Naive B cell (primary cell): ENCODE data around the gene FAU. TPM values are rescaled to one million over a fixed set of nuclear protein-coding genes. Genes with fewer than 3 reads are reported as not detected.

Experiments
- ATAC-seq, 2 donors: fragments of 150-1000 bp; cut with Tn5 transposase; 2 replicates each; pipeline ENCODE4 v1.10.0; 2021; ENCODE audit warnings: low read depth in 2 of 2, mild to moderate bottlenecking in 2 of 2, moderate library complexity in 2 of 2
- DNase-seq: peaks from one replicate; pipeline ENCODE4 v3.0.0; 2022
- H3K27ac Mint-ChIP-seq, 6 donors: one replicate each; pipeline ENCODE4 v1.8.0; 2020 to 2022; ENCODE audit warnings: mild to moderate bottlenecking in 6 of 6, mixed read lengths in 6 of 6, moderate library complexity in 5 of 6, inconsistent platforms in 2 of 6
- H3K27me3 Mint-ChIP-seq, 3 donors: one replicate each; pipeline ENCODE4 v1.8.0; 2021 to 2022; ENCODE audit warnings: mixed read lengths in 3 of 3, mild to moderate bottlenecking in 1 of 3
- H3K36me3 Mint-ChIP-seq, 2 donors: one replicate each; pipeline ENCODE4 v1.8.0; 2020 to 2022; ENCODE audit warnings: mixed read lengths in 2 of 2, inconsistent platforms in 1 of 2, mild to moderate bottlenecking in 1 of 2
- H3K4me1 Mint-ChIP-seq, 3 donors: one replicate each; pipeline ENCODE4 v1.8.0; 2020 to 2022; ENCODE audit warnings: mixed read lengths in 3 of 3, inconsistent platforms in 1 of 3, mild to moderate bottlenecking in 1 of 3, moderate library complexity in 1 of 3
- H3K4me3 Mint-ChIP-seq, 8 donors: one replicate each; pipeline ENCODE4 v1.8.0; 2020 to 2022; ENCODE audit warnings: mild to moderate bottlenecking in 8 of 8, mixed read lengths in 8 of 8, moderate library complexity in 8 of 8, inconsistent platforms in 2 of 8
- H3K9me3 Mint-ChIP-seq, 7 donors: one replicate each; pipeline ENCODE4 v1.8.0; 2020 to 2022; ENCODE audit warnings: mixed read lengths in 7 of 7, mild to moderate bottlenecking in 5 of 7, inconsistent platforms in 2 of 7, moderate library complexity in 1 of 7
- polyA plus RNA-seq, 6 donors: library from polyadenylated mRNA; unstranded; fragments of 300-500 nt; fragmentation: Illumina TruSeq; gene quantifications; one replicate each; pipeline ENCODE4 v1.2.3, GENCODE V29; 2021; ENCODE audit warnings: low read depth in 6 of 6

FAU gene
- 1,000 to 10,000 TPM; 1,024 to 1,586 (median 1,385) TPM for polyA plus RNA-seq

DNA sequence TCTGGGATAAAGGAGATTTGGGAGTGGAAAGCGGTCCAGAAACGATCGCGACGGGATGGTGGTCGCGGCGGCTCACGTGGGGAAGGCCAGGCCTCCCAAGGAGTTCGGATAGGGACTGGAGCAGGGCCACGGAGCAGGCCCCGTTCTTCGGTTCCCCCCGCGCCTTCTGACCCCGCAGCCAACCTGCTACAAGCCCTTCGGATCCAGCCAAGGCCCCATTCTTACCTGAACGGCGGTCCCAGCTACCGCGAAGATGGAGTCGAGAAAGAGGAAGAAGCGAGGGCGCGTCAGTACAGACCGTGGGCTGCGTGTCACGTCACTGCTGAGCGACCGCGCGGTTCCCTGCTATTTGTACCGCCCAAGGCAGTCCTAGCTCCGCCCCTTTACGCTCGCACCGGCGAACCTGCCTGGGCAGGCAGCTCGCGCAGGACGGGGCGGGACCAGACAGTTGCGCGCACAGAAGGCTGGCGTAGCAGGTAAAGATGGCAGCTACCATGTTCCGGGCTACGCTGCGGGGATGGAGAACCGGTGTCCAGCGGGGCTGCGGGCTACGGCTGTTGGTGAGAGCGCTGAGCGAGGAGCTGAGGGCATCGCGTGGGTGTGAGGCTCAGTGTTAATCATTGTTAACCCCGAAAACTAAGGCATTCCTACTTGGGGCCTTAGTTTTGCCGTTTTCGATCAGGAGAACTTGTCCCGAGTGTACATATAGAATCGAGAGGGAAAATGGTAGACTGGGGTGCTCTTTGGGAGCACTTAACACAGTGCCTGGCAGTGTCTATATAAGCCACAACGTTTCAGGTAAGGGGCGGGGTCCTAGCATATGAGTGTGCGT, at the start of gene FAU, which contains the start of gene MRPL49:
TSS of gene FAU (minus strand) at position 270 of the 832 bp plus-strand sequence. CDS start 321 bp downstream, outside the sequence.
TSS of gene MRPL49 (plus strand) at position 457 of the 832 bp plus-strand sequence. CDS start at position 483, 26 bp downstream.
- H3K4me3 Mint-ChIP-seq, result peak within 1 kb of the TSS; percentile 93 to 100 (median 100)
- no peaks in the 10 kb centered on the region for H3K9me3 Mint-ChIP-seq
- DNase-seq, result peak; percentile 98
- no peaks in the 10 kb centered on the region for H3K27me3 Mint-ChIP-seq
- H3K27ac Mint-ChIP-seq, result peak within 1 kb of the TSS; percentile 98 to 100 (median 99)
- H3K36me3 Mint-ChIP-seq, result peaks cover 11 to 19% of the 10 kb centered on the region in 2 donors
- H3K4me1 Mint-ChIP-seq, result peaks cover 32 to 72% (median 65%) of the 10 kb centered on the region in 3 donors
- ATAC-seq, result peak; percentile 79

DNA sequence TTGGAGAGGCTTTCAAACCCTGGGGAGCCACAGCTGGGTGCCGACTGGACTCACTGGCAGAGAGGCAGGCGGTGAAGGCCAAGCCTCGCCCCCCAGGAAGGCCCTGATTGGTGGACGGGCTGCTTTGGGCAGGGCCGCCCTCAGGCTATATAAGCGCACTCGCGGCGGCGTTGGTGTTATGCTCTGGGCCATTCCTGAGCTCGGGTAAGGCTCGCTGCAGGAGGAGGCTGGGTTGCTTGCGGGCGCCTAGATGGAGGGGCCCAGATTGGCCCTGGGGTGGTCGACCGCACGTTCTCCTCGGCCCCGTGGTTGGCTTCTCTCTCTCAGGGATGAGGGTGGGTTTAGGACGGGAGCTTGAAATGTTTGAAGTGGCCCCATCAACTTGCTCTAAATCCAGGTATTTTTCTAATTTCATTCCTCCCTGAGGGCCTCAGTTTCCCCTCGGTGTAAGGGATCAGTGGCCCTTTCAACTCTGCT, 48.2 kb upstream of the FAU start, which contains the start of gene SPDYC:
TSS of gene SPDYC (plus strand) at position 176 of the 477 bp plus-strand sequence. CDS start 1,125 bp downstream, outside the sequence.
- peak within 1 kb of the TSS; percentile 84 to 96 (median 94) for H3K27ac Mint-ChIP-seq
- no peak for ATAC-seq
- no peaks in the 10 kb centered on the region for H3K9me3 Mint-ChIP-seq

DNA sequence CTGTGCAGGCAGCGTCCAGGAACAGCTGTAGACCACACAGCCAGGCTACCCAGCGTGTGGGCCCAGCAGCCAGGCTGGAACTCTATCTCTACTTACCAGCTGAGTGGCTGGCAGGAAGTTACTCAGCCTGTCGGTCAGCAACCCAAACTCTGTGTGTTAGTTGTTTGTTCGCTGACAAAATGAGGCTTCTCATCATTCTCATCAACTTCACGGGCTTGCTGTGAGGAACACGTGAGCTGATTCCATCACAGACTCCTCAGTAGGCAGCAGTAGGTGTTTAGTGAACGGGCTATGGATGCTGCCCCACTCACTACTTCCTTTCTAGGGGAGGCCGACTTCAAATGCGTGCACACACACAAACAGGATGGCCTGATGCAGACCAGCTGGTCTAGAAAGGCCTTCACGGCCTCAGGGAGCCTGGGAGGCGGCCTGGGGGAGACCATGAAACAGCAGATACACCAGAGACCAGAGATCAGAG, 47.3 kb upstream of the FAU start:
- Mint-ChIP-seq H3K36me3 (no peaks in the 10 kb centered on the region), H3K4me1 (peaks cover 9 to 17% (median 13%) of the 10 kb centered on the region in 3 donors), H3K27me3 (no peaks in the 10 kb centered on the region), H3K9me3 (no peaks in the 10 kb centered on the region), H3K27ac (peak overlapping the region; percentile 84 to 96 (median 94)), H3K4me3 (peak overlapping the region in 5 of 8 donors; percentile 31 to 71 (median 55))
- ATAC-seq, result peak in 1 of 2 donors; percentile 54
- DNase-seq, result no peak

More for the DNA sequence above, 48.2 kb upstream of the FAU start, which contains the start of gene SPDYC:
- DNase-seq, result no peak
- H3K4me3 Mint-ChIP-seq, result peak within 1 kb of the TSS in 5 of 8 donors; percentile 31 to 71 (median 55)
- no peaks in the 10 kb centered on the region for H3K27me3 Mint-ChIP-seq
- no peaks in the 10 kb centered on the region for H3K36me3 Mint-ChIP-seq
- H3K4me1 Mint-ChIP-seq, result peaks cover 9 to 17% (median 13%) of the 10 kb centered on the region in 3 donors

DNA sequence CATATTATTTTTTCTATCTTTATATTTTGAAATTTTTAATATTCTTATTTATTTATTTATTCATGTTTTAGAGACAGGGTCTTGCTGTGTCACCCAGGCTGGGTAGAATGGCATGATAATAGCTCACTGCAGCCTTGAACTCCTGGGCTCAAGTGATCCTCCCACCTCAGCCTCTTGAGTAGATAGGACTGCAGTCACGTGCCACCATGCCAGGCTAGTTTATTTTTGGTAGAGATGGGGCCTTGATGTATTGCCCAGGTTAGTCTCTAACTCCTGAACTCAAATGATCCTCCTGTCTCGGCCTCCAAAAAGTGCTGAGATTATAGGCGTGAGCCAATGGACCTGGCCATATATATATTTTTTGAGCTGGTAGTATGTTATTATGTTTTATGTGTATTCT, 45.7 kb upstream of the FAU start:
- no peak overlapping the region for H3K4me3 Mint-ChIP-seq
- peaks cover 9 to 13% (median 13%) of the 10 kb centered on the region in 3 donors for H3K4me1 Mint-ChIP-seq
- H3K27ac Mint-ChIP-seq, result no peak overlapping the region
- H3K27me3 Mint-ChIP-seq, result no peaks in the 10 kb centered on the region
- no peak for ATAC-seq
- H3K9me3 Mint-ChIP-seq, result no peaks in the 10 kb centered on the region
- DNase-seq, result no peak
- H3K36me3 Mint-ChIP-seq, result no peaks in the 10 kb centered on the region

DNA sequence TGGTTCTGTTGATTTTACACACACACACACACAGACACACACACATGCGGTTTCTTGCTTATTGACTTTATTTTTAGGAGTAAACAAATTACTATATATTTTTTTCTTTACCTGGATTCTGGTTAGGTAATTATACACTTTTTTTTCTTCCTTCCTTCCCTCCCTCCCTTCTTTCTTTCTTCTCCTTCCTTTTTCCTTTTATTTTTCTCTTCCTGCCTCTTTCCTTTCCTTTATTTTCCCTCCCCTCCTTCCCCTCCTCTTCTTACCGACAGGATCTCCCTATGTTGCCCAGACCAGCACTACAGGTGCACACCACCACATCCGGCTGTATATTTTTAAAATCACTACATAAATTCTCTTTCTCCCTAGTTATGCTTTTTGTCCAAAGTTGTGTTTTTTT, 45.0 kb upstream of the FAU start:
- Mint-ChIP-seq H3K27ac (peak overlapping the region in 1 of 6 donors; percentile 38), H3K4me3 (no peak overlapping the region), H3K36me3 (no peaks in the 10 kb centered on the region), H3K4me1 (peaks cover 9 to 13% (median 13%) of the 10 kb centered on the region in 3 donors), H3K9me3 (no peaks in the 10 kb centered on the region), H3K27me3 (no peaks in the 10 kb centered on the region)
- ATAC-seq, result no peak
- no peak for DNase-seq

DNA sequence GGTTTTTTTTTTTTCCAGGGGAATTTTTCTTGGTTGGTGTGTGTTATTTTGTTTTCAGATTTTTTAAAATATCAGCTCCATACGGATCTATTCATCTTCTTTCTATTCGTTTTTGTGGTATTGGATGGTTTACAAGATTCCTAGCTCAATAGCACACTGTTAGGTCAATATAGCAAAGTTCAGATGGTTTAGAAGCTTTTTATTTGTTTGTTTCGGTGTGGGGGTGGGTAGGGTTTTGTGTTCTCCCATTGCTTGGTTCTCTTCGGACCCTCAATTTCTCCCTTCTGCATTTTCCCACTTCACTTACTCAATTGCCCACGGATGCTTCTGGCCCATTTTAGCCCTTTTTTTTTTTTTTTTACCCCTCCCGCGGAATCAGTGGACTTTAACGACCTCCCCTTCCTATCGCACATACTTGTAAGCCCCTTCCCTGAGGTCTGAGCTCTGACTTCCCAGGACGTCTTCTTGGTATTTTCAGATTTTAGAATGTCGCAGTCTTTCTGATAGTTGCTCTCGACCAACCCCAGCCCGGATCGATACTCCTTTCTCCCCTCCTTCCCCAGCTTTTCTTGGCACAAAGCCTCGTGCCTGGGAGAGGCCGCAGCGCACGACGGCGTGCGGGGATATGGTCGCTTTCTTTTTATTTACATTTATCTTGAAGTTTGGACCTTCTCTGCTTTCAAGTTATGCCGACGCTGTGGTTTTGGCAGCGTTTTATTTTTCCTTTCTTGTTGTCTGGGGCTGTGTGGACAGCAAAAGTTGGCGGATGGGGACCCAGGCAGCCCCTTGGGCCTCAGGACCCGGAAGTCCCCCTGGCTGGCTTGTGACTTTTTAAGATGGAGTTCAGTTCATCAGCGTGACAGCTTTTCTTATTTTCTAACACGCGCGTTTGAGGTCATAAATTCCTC, 43.7 kb upstream of the FAU start:
- Mint-ChIP-seq H3K36me3 (no peaks in the 10 kb centered on the region), H3K27ac (peak overlapping the region in 1 of 6 donors; percentile 62), H3K9me3 (no peaks in the 10 kb centered on the region), H3K4me3 (no peak overlapping the region), H3K27me3 (no peaks in the 10 kb centered on the region), H3K4me1 (peaks cover 9 to 13% (median 13%) of the 10 kb centered on the region in 3 donors)
- ATAC-seq, result no peak
- no peak for DNase-seq

DNA sequence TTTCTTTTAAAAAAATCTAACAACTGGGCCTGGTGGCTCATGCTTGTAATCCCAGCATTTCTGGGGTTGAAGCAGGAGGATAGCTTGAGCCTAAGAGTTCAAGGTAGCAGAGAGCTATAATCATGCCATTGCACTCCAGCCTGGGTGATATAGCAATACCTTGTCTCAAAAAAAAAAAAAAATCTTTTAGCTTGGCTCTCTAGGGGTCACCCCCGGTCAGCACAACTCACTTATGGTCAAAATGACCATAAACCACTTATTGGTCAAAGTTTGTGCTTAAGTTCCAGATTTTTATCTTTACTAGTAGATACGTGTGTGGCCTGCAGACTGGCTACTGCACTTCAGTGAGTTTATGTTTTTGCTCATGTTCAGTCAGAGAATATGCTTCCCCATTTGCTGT, 41.8 kb upstream of the FAU start:
- no peaks in the 10 kb centered on the region for H3K27me3 Mint-ChIP-seq

DNA sequence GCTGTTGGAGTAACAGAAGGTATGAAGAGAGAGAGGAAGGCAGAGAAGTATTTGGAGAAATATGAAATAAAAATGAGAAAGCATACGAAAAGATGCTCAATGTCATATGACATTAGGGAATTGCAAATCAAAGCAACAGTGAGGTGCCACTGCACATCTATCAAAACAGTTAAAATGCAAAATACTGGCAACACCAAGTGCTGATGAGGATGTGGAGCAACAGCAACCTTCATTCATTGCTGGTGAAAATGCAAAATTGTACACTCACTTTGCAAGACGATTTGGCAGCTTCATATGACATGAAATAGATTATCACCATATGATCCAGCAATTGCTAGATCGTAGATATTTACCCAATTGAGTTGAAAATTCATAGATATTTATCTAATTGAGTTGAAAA, 38.7 kb upstream of the FAU start:
- Mint-ChIP-seq H3K27ac (peak overlapping the region in 1 of 6 donors; percentile 49), H3K9me3 (no peaks in the 10 kb centered on the region), H3K4me1 (no peaks in the 10 kb centered on the region), H3K4me3 (no peak overlapping the region), H3K36me3 (no peaks in the 10 kb centered on the region), H3K27me3 (no peaks in the 10 kb centered on the region)
- no peak for ATAC-seq
- DNase-seq, result no peak

More for the DNA sequence above, 41.8 kb upstream of the FAU start:
- no peaks in the 10 kb centered on the region for H3K9me3 Mint-ChIP-seq
- H3K4me3 Mint-ChIP-seq, result no peak overlapping the region
- peaks cover 0 to 4% (median 4%) of the 10 kb centered on the region in 3 donors for H3K4me1 Mint-ChIP-seq
- no peak for DNase-seq
- no peak overlapping the region for H3K27ac Mint-ChIP-seq
- no peaks in the 10 kb centered on the region for H3K36me3 Mint-ChIP-seq
- ATAC-seq, result no peak

DNA sequence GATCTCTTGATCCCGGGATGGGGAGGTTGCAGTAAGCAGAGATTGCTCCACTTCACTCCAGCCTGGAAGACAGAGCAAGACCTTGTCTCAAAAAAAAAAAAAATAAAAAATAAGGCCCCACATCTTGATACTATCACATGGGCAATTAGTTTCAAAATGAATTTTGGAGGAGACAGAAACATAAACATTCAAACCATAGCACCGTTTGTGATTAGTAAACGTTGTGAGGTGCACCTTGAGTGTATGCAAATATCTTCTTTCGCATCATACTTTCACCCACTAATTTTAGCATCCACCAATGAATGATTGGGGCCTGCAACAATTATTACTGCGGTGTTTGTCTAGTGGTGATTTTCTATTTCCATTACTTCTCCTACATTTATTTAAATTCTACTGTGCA, 37.1 kb upstream of the FAU start:
- no peak for DNase-seq
- Mint-ChIP-seq H3K4me1 (no peaks in the 10 kb centered on the region), H3K27me3 (no peaks in the 10 kb centered on the region), H3K4me3 (no peak overlapping the region), H3K9me3 (no peaks in the 10 kb centered on the region), H3K36me3 (no peaks in the 10 kb centered on the region), H3K27ac (no peak overlapping the region)
- no peak for ATAC-seq

DNA sequence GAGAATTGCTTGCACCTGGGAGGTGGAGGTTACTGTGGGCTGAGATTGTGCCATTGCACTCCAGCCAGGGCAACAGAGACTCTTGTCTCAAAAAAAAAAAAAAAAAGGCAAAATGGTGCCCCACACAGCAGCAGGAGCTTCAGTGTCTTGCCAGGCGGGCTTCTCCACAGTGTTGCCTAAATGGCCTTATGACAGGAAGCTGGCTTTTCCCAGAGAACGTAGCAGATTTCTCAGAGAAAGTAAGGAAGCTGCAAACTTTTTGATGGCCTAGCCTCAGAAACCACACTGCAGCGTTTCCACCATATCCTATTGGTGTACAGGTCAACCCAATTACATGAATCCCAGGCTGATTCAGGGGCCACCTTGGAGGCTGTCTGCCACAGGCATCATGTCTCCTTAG, 35.4 kb upstream of the FAU start:
- H3K27ac Mint-ChIP-seq, result peak overlapping the region in 1 of 6 donors; percentile 26
- no peaks in the 10 kb centered on the region for H3K27me3 Mint-ChIP-seq
- peaks cover 2 to 8% (median 7%) of the 10 kb centered on the region in 3 donors for H3K4me1 Mint-ChIP-seq

DNA sequence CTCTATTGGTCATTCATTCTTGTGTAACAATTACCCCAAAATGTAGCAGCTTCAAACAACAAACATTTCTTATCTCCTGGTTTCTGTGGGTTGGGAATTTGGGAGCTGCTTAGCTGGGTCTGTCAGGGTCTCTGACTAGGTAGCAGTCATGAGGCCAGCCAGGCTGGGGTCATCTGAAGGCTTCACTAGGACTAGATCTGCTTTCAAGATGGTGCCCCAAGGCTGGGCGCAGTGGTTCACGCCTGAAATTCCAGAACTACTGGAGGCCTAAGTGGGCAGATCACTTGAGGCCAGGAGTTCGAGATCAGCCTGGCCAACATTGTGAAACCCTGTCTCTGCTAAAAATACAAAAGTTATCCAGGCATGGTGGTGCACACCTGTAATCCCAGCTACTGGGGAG, 35.0 kb upstream of the FAU start:
- Mint-ChIP-seq H3K9me3 (no peaks in the 10 kb centered on the region), H3K27me3 (no peaks in the 10 kb centered on the region), H3K36me3 (no peaks in the 10 kb centered on the region), H3K4me1 (peaks cover 7 to 12% (median 11%) of the 10 kb centered on the region in 3 donors), H3K4me3 (no peak overlapping the region), H3K27ac (peak overlapping the region in 1 of 6 donors; percentile 26)
- no peak for DNase-seq
- ATAC-seq, result no peak

More for the DNA sequence above, 35.4 kb upstream of the FAU start:
- no peaks in the 10 kb centered on the region for H3K36me3 Mint-ChIP-seq
- no peak overlapping the region for H3K4me3 Mint-ChIP-seq
- no peaks in the 10 kb centered on the region for H3K9me3 Mint-ChIP-seq
- ATAC-seq (no peak), DNase-seq (no peak)

DNA sequence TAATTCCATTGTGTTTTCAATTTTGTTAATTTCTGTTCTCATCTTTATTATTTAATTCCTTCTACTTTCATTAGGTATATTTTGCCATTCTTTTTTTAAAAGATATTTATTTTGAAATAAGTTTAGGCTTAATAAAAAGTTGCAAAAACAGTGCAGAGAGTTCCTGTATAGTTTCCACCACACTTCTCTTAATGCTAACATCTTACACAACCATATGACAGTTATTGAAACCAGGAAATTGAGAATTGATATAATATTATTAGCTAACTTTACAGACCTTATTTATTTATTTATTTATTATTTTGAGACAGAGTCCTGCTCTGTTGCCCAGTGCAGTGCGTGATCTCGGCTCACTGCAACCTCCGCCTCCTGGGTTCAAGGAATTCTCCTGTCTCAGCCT, 34.3 kb upstream of the FAU start:
- no peak for ATAC-seq
- Mint-ChIP-seq H3K9me3 (no peaks in the 10 kb centered on the region), H3K36me3 (no peaks in the 10 kb centered on the region), H3K27me3 (no peaks in the 10 kb centered on the region), H3K27ac (no peak overlapping the region), H3K4me1 (peaks cover 13 to 18% (median 17%) of the 10 kb centered on the region in 3 donors), H3K4me3 (no peak overlapping the region)
- DNase-seq, result no peak

DNA sequence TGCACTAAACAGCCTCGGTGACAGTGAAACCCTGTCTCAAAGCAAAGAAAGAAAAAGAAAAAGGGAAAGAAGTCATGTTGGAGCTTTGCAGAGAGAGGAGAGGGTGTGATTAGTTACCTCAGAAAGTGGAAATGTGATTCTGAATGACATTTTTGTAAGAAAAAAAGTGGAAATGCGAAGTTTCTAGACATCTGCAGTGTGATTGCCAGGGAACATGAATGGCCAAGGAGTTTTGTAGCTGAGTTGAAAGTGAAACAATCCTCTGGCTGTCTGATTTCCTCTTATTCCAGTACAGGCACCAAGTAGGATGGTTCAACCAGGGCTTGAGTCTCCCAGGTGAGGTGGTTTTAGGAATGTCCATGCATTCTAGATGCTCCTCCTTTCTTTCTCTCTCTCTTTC, 30.2 kb upstream of the FAU start:
- Mint-ChIP-seq H3K4me3 (peak overlapping the region in 2 of 8 donors; percentile 5 to 11), H3K36me3 (no peaks in the 10 kb centered on the region), H3K27me3 (no peaks in the 10 kb centered on the region), H3K27ac (peak overlapping the region in 4 of 6 donors; percentile 3 to 84 (median 28)), H3K9me3 (peaks cover 0 to 3% (median 0%) of the 10 kb centered on the region in 7 donors), H3K4me1 (peaks cover 23 to 31% (median 25%) of the 10 kb centered on the region in 3 donors)
- DNase-seq (no peak), ATAC-seq (peak in 1 of 2 donors; percentile 52)
